Measurements from ENCODE around the gene CRIP1.

The CRIP1 gene

GRCh38 chr14:105450864-105451720, 35.6 kb upstream of the CRIP1 start:
- no peak for DNase-seq (ENCODE audit: low read depth, low spot score)

- no peak for DNase-seq (ENCODE audit: low read depth, low spot score)
Observed at GRCh38 chr14:105452963-105453362, 33.7 kb upstream of the CRIP1 start.

- no peak for DNase-seq (ENCODE audit: low read depth, low spot score)
Observed at GRCh38 chr14:105453847-105454246, 32.8 kb upstream of the CRIP1 start.

- DNase-seq (ENCODE audit: low read depth, low spot score), result no peak
Observed at GRCh38 chr14:105455086-105455640, 31.5 kb upstream of the CRIP1 start.

- no peak for DNase-seq (ENCODE audit: low read depth, low spot score)
Observed at GRCh38 chr14:105455766-105456660, 30.7 kb upstream of the CRIP1 start.

GRCh38 chr14:105456736-105457617, 29.7 kb upstream of the CRIP1 start:
- no peak for DNase-seq (ENCODE audit: low read depth, low spot score)

GRCh38 chr14:105458010-105458409, 28.7 kb upstream of the CRIP1 start:
- no peak for DNase-seq (ENCODE audit: low read depth, low spot score)

- no peak for DNase-seq (ENCODE audit: low read depth, low spot score)
Observed at GRCh38 chr14:105458571-105458970, 28.1 kb upstream of the CRIP1 start.

GRCh38 chr14:105460116-105460515, 26.6 kb upstream of the CRIP1 start:
- DNase-seq (ENCODE audit: low read depth, low spot score), result no peak

- DNase-seq (ENCODE audit: low read depth, low spot score), result no peak
Observed at GRCh38 chr14:105460616-105461015, 26.1 kb upstream of the CRIP1 start.

GRCh38 chr14:105461903-105462302, 24.8 kb upstream of the CRIP1 start:
- DNase-seq (ENCODE audit: low read depth, low spot score), result no peak

- no peak for DNase-seq (ENCODE audit: low read depth, low spot score)
Observed at GRCh38 chr14:105464501-105464900, 22.2 kb upstream of the CRIP1 start.

- no peak for DNase-seq (ENCODE audit: low read depth, low spot score)
Observed at GRCh38 chr14:105465209-105466031, 21.3 kb upstream of the CRIP1 start.

- DNase-seq (ENCODE audit: low read depth, low spot score), result no peak
Observed at GRCh38 chr14:105466531-105467248, 20.0 kb upstream of the CRIP1 start.

- no peak for DNase-seq (ENCODE audit: low read depth, low spot score)
Observed at GRCh38 chr14:105467249-105467941, 19.3 kb upstream of the CRIP1 start.

GRCh38 chr14:105467942-105468471, 18.7 kb upstream of the CRIP1 start:
- no peak for DNase-seq (ENCODE audit: low read depth, low spot score)

GRCh38 chr14:105468621-105469241, 18.0 kb upstream of the CRIP1 start:
- DNase-seq (ENCODE audit: low read depth, low spot score), result no peak
